ENCODE results near the gene IFNL4. TPM values are rescaled to one million over a fixed set of nuclear protein-coding genes. Genes with fewer than 3 reads are reported as not detected.
"Not testable (repeated sequence)": the region's sequence is repeated elsewhere in the genome, so short reads cannot be mapped to it uniquely, and the experiment has no call there.

IFNL4 gene
- total RNA-seq, 5 donors from 2014 or later (not counting 1 experiment from before 2014, with no cell fraction given): not detected

- peaks cover 2 to 12% (median 4%) of the 10 kb centered on the region in 3 donors for H3K4me1 Mint-ChIP-seq
- WGBS (ENCODE audit: insufficient coverage): 42% methylated on average over 2 of the region's 3 CpGs
- H3K9me3 Mint-ChIP-seq: no peaks in the 10 kb centered on the region
- H3K4me3 Mint-ChIP-seq: no peak overlapping the region
- ATAC-seq (replicated peaks in 1 of 4) (no peak), DNase-seq (no peak)
- no peaks in the 10 kb centered on the region for H3K36me3 Mint-ChIP-seq
- Histone ChIP-seq H3K27ac (ENCODE audit: low read length) (no peak overlapping the region), H3K4me1 (ENCODE audit: control insufficient read depth in 1 of 2, extremely low read depth in 1 of 2, insufficient read depth in 2 of 2, low read length in 2 of 2) (peaks cover 0 to 12% of the 10 kb centered on the region in 2 experiments), H3K4me3 (ENCODE audit: control insufficient read depth in 1 of 2, extremely low read depth in 1 of 2, low read length in 1 of 2) (no peak overlapping the region), H3K36me3 (ENCODE audit: control insufficient read depth in 2 of 2, extremely low read depth in 1 of 2, insufficient read depth in 1 of 2, low read length in 1 of 2) (no peaks in the 10 kb centered on the region), H3K27me3 (replicated peaks in 1 of 2; ENCODE audit: control insufficient read depth in 2 of 2, extremely low read depth in 1 of 2, insufficient read depth in 2 of 2, low read length in 1 of 2) (peaks cover 0 to 32% of the 10 kb centered on the region in 2 experiments), H3K9me3 (no peaks in the 10 kb centered on the region)
- ChIA-PET POLR2A (interaction anchor here in 1 of 2 donors (0.6 kb wide), 1 partner anchor 290 kb away, joined by 3 read pairs; no protein-coding TSS in a partner anchor), CTCF (interaction anchor here in 1 of 2 donors (0.6 kb wide), 1 partner anchor 1698 kb away, joined by 3 read pairs; no protein-coding TSS in a partner anchor)
- no peak overlapping the region for H3K27ac Mint-ChIP-seq
- peaks cover 0 to 11% of the 10 kb centered on the region in 2 donors for H3K27me3 Mint-ChIP-seq
Measured at GRCh38 chr19:39251846-39252245, 3.2 kb upstream of the IFNL4 start.

DNA sequence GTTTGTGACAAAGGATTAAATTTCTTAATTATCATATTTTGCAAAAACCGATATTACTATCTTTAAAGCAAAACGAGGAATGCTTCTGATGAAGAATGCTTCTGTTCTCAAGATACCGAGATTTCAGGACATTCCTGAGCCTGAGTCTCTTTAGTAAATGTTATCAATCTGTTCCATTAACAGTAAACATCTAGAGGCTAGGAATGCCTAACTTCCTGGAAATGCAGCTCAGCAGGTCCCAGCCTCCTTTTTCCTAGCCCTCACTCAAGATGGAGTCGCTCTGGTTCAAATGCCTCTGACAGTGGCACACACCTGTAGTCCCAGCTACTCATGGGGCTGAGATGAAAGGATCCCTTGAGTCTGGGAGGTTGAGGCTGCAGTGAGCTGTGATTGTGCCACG lies 2.4 kb upstream of the IFNL4 start:
- POLR2A ChIA-PET: interaction anchor here in 1 of 2 donors (0.6 kb wide), 1 partner anchor 289 kb away, joined by 3 read pairs; no protein-coding TSS in a partner anchor
- DNase-seq (no peak), ATAC-seq (replicated peaks in 1 of 4) (no peak)
- 67% methylated on average over 1 of the region's 5 CpGs for WGBS (ENCODE audit: insufficient coverage)
- H3K36me3 ChIP-seq (ENCODE audit: control insufficient read depth in 2 of 2, extremely low read depth in 1 of 2, insufficient read depth in 1 of 2, low read length in 1 of 2): no peaks in the 10 kb centered on the region
- H3K27ac ChIP-seq (ENCODE audit: low read length): no peak overlapping the region
- peaks cover 0 to 12% of the 10 kb centered on the region in 2 experiments for H3K4me1 ChIP-seq (ENCODE audit: control insufficient read depth in 1 of 2, extremely low read depth in 1 of 2, insufficient read depth in 2 of 2, low read length in 2 of 2)
- no peaks in the 10 kb centered on the region for H3K9me3 ChIP-seq
- no peaks in the 10 kb centered on the region for H3K36me3 Mint-ChIP-seq
- no peak overlapping the region for H3K4me3 Mint-ChIP-seq
- H3K27ac Mint-ChIP-seq: no peak overlapping the region
- H3K27me3 ChIP-seq (replicated peaks in 1 of 2; ENCODE audit: control insufficient read depth in 2 of 2, extremely low read depth in 1 of 2, insufficient read depth in 2 of 2, low read length in 1 of 2): peaks cover 0 to 33% of the 10 kb centered on the region in 2 experiments
- no peaks in the 10 kb centered on the region for H3K9me3 Mint-ChIP-seq
- CTCF ChIA-PET: no interaction called here
- H3K4me1 Mint-ChIP-seq: peaks cover 2 to 12% (median 4%) of the 10 kb centered on the region in 3 donors
- H3K27me3 Mint-ChIP-seq: peaks cover 0 to 12% of the 10 kb centered on the region in 2 donors
- no peak overlapping the region for H3K4me3 ChIP-seq (ENCODE audit: control insufficient read depth in 1 of 2, extremely low read depth in 1 of 2, low read length in 1 of 2)

DNA sequence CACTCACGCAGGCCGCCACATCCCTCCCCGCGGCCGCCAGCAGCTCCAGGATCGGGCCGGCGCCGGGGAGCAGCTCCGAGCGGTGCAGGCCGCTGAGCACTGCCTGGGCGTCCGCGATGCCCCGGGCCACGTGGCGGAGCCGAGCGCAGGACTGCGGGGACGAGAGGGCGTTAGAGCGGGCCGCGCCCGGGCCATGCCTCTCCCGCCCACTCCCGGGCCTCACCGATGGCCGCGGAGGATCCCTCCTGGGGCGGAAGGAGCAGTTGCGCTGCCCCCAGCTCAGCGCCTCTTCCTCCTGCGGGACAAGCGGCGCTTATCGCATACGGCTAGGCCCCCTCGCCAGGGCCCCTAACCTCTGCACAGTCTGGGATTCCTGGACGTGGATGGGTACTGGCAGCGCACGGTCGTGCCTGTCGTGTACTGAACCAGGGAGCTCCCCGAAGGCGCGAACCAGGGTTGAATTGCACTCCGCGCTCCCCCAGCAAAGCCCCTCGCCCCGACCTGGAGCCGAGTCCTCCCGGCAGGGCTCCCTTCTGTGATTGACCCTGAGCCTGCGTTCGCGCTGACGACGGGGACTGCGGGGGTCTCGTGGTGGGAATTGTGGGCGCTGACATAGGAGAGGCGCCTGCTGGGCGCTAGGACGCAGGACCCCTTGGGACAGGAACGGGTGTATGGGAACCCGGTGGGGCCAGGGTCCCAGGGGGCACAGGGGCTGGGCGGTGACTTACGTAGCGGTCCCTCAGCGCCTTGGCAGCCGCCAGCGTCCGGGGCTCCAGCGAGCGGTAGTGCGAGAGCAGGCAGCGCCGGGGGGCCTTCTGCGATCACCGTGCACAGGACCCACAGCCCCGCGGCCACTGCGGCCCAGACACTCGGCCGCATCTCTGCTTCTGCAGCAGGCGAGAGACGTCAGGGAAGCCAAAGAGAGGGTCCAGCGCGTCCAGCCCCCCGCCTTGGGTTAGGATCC lies 673 bp downstream of the IFNL4 start:
- H3K27me3 ChIP-seq (replicated peaks in 1 of 2; ENCODE audit: control insufficient read depth in 2 of 2, extremely low read depth in 1 of 2, insufficient read depth in 2 of 2, low read length in 1 of 2): peaks cover 0 to 27% of the 10 kb centered on the region in 2 experiments
- ChIA-PET CTCF (no interaction called here), POLR2A (no interaction called here)
- Mint-ChIP-seq H3K4me3 (no peak overlapping the region), H3K9me3 (no peaks in the 10 kb centered on the region), H3K36me3 (no peaks in the 10 kb centered on the region), H3K27me3 (peaks cover 0 to 9% of the 10 kb centered on the region in 2 donors), H3K27ac (no peak overlapping the region), H3K4me1 (peaks cover 2 to 12% (median 4%) of the 10 kb centered on the region in 3 donors)
- no peak overlapping the region for H3K27ac ChIP-seq (ENCODE audit: low read length)
- peak overlapping the region in 1 of 2 donors; percentile 44 for H3K4me3 ChIP-seq (ENCODE audit: control insufficient read depth in 1 of 2, extremely low read depth in 1 of 2, low read length in 1 of 2)
- WGBS (ENCODE audit: insufficient coverage): 60% methylated on average over 90 of the region's 92 CpGs
- H3K36me3 ChIP-seq (ENCODE audit: control insufficient read depth in 2 of 2, extremely low read depth in 1 of 2, insufficient read depth in 1 of 2, low read length in 1 of 2): no peaks in the 10 kb centered on the region
- ATAC-seq (replicated peaks in 1 of 4) (peak; percentile 49 to 65 (median 58)), DNase-seq (peak in 1 of 35 experiments; percentile 16)
- H3K9me3 ChIP-seq: no peaks in the 10 kb centered on the region
- H3K4me1 ChIP-seq (ENCODE audit: control insufficient read depth in 1 of 2, extremely low read depth in 1 of 2, insufficient read depth in 2 of 2, low read length in 2 of 2): peaks cover 0 to 12% of the 10 kb centered on the region in 2 experiments

DNA sequence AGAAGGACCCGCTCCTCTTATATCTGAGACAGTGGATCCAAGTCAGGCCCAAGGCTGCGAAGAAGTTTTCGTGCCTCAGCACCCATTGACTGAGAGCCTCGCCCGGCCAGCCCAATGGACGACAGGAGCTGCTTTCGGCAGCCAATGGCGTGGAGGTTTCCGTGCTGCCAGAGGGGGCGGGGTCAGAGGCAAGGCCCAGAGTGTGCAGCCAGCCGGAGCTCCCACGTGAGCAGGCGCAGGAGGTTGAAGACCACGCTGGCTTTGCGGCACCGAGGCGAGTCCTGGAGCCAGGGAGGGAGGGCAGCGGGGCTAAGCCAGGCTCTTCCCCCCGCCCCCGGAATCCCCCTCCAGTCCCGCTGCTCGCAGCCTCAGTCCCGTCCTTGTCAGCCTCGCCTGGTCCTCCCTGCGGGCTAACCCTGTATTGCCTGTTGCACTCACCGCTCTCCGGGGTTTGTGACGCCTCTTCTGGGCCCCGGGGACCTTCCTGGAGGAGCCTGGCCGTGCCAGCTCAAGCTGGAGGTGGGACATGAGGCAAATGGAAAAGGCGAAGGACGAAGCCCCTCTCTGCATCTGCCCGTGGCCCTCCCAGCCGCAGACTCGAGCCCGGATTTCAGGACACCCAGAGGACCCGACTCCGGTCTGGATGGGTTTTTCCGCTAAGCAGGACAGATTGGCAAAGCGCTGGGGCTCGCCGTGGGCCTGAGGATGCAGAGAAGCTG lies 1.5 kb downstream of the IFNL4 start:
- DNase-seq (peak in 9 of 35 experiments; percentile 16 to 48 (median 29)), ATAC-seq (replicated peaks in 1 of 4) (peak; percentile 53 to 80 (median 70))
- Mint-ChIP-seq H3K4me3 (peak overlapping the region in 2 of 3 donors; percentile 13 to 53), H3K27ac (no peak overlapping the region), H3K27me3 (peaks cover 0 to 9% of the 10 kb centered on the region in 2 donors), H3K4me1 (peaks cover 2 to 4% (median 3%) of the 10 kb centered on the region in 3 donors), H3K9me3 (no peaks in the 10 kb centered on the region), H3K36me3 (no peaks in the 10 kb centered on the region)
- Histone ChIP-seq H3K9me3 (no peaks in the 10 kb centered on the region), H3K4me1 (ENCODE audit: control insufficient read depth in 1 of 2, extremely low read depth in 1 of 2, insufficient read depth in 2 of 2, low read length in 2 of 2) (peaks cover 0 to 12% of the 10 kb centered on the region in 2 experiments), H3K36me3 (ENCODE audit: control insufficient read depth in 2 of 2, extremely low read depth in 1 of 2, insufficient read depth in 1 of 2, low read length in 1 of 2) (no peaks in the 10 kb centered on the region), H3K27me3 (replicated peaks in 1 of 2; ENCODE audit: control insufficient read depth in 2 of 2, extremely low read depth in 1 of 2, insufficient read depth in 2 of 2, low read length in 1 of 2) (peaks cover 0 to 27% of the 10 kb centered on the region in 2 experiments), H3K27ac (ENCODE audit: low read length) (no peak overlapping the region), H3K4me3 (ENCODE audit: control insufficient read depth in 1 of 2, extremely low read depth in 1 of 2, low read length in 1 of 2) (peak overlapping the region in 1 of 2 donors; percentile 29)
- CTCF ChIA-PET: no interaction called here
- POLR2A ChIA-PET: interaction anchor here in 1 of 2 donors (0.6 kb wide), 1 partner anchor 8 kb away, joined by 6 read pairs; no protein-coding TSS in a partner anchor
- 55% methylated on average over 36 of the region's 42 CpGs for WGBS (ENCODE audit: insufficient coverage)

- H3K27ac ChIP-seq (ENCODE audit: low read length); H3K9me3 ChIP-seq; CTCF ChIA-PET; H3K4me3 Mint-ChIP-seq; H3K4me1 Mint-ChIP-seq; H3K27me3 Mint-ChIP-seq; H3K36me3 ChIP-seq (ENCODE audit: control insufficient read depth in 2 of 2, extremely low read depth in 1 of 2, insufficient read depth in 1 of 2, low read length in 1 of 2); H3K27ac Mint-ChIP-seq; H3K4me3 ChIP-seq (ENCODE audit: control insufficient read depth in 1 of 2, extremely low read depth in 1 of 2, low read length in 1 of 2); POLR2A ChIA-PET; H3K9me3 Mint-ChIP-seq; H3K36me3 Mint-ChIP-seq; DNase-seq: not testable (repeated sequence)
- no CpG with 5 or more reads among the region's 1 CpG for WGBS (ENCODE audit: insufficient coverage)
- peaks cover 0 to 25% of the 10 kb centered on the region in 2 experiments for H3K27me3 ChIP-seq (replicated peaks in 1 of 2; ENCODE audit: control insufficient read depth in 2 of 2, extremely low read depth in 1 of 2, insufficient read depth in 2 of 2, low read length in 1 of 2)
- ATAC-seq (replicated peaks in 1 of 4): peak in 3 of 4 experiments; percentile 45 to 62 (median 51)
- peaks cover 0 to 12% of the 10 kb centered on the region in 2 experiments for H3K4me1 ChIP-seq (ENCODE audit: control insufficient read depth in 1 of 2, extremely low read depth in 1 of 2, insufficient read depth in 2 of 2, low read length in 2 of 2)
Measured at GRCh38 chr19:39245166-39245565, 3.5 kb downstream of the IFNL4 start.

Measured in T-cell (primary cell).